HS-5 (cell line): ENCODE results near the gene EMP1.
"Not testable (repeated sequence)": the region's sequence is repeated elsewhere in the genome, so short reads cannot be mapped to it uniquely, and the experiment has no call there.

Experiments
- DNase-seq: peaks from one replicate; pipeline ENCODE4 v3.0.0-alpha.2; 2012; ENCODE audit warnings: low read depth

Gene EMP1

GRCh38 chr12:13258197-13258596 lies 61.7 kb downstream of the EMP1 start:
- no peak for DNase-seq

- DNase-seq, result no peak
Measured at GRCh38 chr12:13258717-13259119, 62.2 kb downstream of the EMP1 start.

- DNase-seq, result not testable (repeated sequence)
Measured at GRCh38 chr12:13259625-13260024, 63.1 kb downstream of the EMP1 start.

- not testable (repeated sequence) for DNase-seq
Measured at GRCh38 chr12:13267826-13268225, 71.3 kb downstream of the EMP1 start.

- DNase-seq, result no peak
Measured at GRCh38 chr12:13268581-13268980, 72.1 kb downstream of the EMP1 start.
